Activated CD8-positive, alpha-beta T cell treated with anti-CD3 and anti-CD28 coated beads, Interleukin-2, amount 10 ng/mL, durations not matched to agents 7 days and 5 days (primary cell): Measurements from ENCODE around the gene TBC1D5. TPM values are rescaled to one million over a fixed set of nuclear protein-coding genes. Genes with fewer than 3 reads are reported as not detected.

ENCODE experiments used
- ATAC-seq: fragments of 150-1000 bp; cut with Tn5 transposase; one replicate; pipeline ENCODE4 v1.10.0; 2021; ENCODE audit warnings: moderate library complexity
- CTCF ChIA-PET: fragments of 350-600 bp; sonication (Branson Sonifier 250); formaldehyde crosslinking; loops from one replicate; lab custom pipeline; 2021; ENCODE audit warnings: antibody characterized with exemption; lab: Charles Lee
- POLR2A ChIA-PET: fragments of 350-600 bp; sonication (Branson Sonifier 250); formaldehyde crosslinking; loops from one replicate; lab custom pipeline; 2021; ENCODE audit warnings: antibody characterized with exemption; lab: Charles Lee
- DNase-seq: peaks from one replicate; pipeline ENCODE4 v3.0.0-alpha.2; 2020
- H3K27ac Mint-ChIP-seq: one replicate; pipeline ENCODE4 v1.8.0; 2021; ENCODE audit warnings: mild to moderate bottlenecking, mixed read lengths
- H3K27me3 Mint-ChIP-seq: one replicate; pipeline ENCODE4 v1.8.0; 2021; ENCODE audit warnings: low read depth, mixed read lengths
- H3K36me3 Mint-ChIP-seq: one replicate; pipeline ENCODE4 v1.8.0; 2021; ENCODE audit warnings: low read depth, mixed read lengths
- H3K4me1 Mint-ChIP-seq: one replicate; pipeline ENCODE4 v1.8.0; 2021; ENCODE audit warnings: low read depth, mixed read lengths
- H3K4me3 Mint-ChIP-seq: one replicate; pipeline ENCODE4 v1.8.0; 2021; ENCODE audit warnings: mild to moderate bottlenecking, mixed read lengths
- H3K9me3 Mint-ChIP-seq: one replicate; pipeline ENCODE4 v1.8.0; 2022; ENCODE audit warnings: mixed read lengths; ENCODE audit not compliant: insufficient read depth
- total RNA-seq, 2 experiments: library from RNA; stranded (reverse); gene quantifications; one replicate each; pipeline ENCODE4 v1.2.3, GENCODE V29; 2021

TBC1D5 gene
- total RNA-seq, 2 experiments from 2014 or later, result 51.2 to 52.8 TPM

- H3K27me3 Mint-ChIP-seq, result peaks cover 2% of the 10 kb centered on the region
- ChIA-PET POLR2A (no interaction called here), CTCF (no interaction called here)
- H3K9me3 Mint-ChIP-seq, result peaks cover 6% of the 10 kb centered on the region
- DNase-seq (no peak), ATAC-seq (no peak)
- H3K27ac Mint-ChIP-seq, result no peak overlapping the region
- H3K4me1 Mint-ChIP-seq, result peaks cover 13% of the 10 kb centered on the region
- no peak overlapping the region for H3K4me3 Mint-ChIP-seq
- H3K36me3 Mint-ChIP-seq, result peaks cover 6% of the 10 kb centered on the region
These were observed 631.6 kb downstream of the TBC1D5 start for GRCh38 chr3:17110660-17111396.
